ENCODE data around the gene ADORA2A. TPM values are rescaled to one million over a fixed set of nuclear protein-coding genes. Genes with fewer than 3 reads are reported as not detected.

Gene ADORA2A
- total RNA-seq, 2 donors from 2014 or later, result 14.5 to 47.6 TPM

DNA sequence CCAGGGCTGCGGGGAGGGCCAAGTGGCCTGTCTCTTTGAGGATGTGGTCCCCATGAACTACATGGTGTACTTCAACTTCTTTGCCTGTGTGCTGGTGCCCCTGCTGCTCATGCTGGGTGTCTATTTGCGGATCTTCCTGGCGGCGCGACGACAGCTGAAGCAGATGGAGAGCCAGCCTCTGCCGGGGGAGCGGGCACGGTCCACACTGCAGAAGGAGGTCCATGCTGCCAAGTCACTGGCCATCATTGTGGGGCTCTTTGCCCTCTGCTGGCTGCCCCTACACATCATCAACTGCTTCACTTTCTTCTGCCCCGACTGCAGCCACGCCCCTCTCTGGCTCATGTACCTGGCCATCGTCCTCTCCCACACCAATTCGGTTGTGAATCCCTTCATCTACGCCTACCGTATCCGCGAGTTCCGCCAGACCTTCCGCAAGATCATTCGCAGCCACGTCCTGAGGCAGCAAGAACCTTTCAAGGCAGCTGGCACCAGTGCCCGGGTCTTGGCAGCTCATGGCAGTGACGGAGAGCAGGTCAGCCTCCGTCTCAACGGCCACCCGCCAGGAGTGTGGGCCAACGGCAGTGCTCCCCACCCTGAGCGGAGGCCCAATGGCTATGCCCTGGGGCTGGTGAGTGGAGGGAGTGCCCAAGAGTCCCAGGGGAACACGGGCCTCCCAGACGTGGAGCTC, 13.5 kb downstream of the ADORA2A start:
- H3K27me3 ChIP-seq (replicated peaks; ENCODE audit: insufficient read depth), result no peaks in the 10 kb centered on the region
- ATAC-seq (ENCODE audit: insufficient number of reproducible peaks, low FRiP score, low read depth), result peak; percentile 24
- no peak for DNase-seq (ENCODE audit: low spot score)

DNA sequence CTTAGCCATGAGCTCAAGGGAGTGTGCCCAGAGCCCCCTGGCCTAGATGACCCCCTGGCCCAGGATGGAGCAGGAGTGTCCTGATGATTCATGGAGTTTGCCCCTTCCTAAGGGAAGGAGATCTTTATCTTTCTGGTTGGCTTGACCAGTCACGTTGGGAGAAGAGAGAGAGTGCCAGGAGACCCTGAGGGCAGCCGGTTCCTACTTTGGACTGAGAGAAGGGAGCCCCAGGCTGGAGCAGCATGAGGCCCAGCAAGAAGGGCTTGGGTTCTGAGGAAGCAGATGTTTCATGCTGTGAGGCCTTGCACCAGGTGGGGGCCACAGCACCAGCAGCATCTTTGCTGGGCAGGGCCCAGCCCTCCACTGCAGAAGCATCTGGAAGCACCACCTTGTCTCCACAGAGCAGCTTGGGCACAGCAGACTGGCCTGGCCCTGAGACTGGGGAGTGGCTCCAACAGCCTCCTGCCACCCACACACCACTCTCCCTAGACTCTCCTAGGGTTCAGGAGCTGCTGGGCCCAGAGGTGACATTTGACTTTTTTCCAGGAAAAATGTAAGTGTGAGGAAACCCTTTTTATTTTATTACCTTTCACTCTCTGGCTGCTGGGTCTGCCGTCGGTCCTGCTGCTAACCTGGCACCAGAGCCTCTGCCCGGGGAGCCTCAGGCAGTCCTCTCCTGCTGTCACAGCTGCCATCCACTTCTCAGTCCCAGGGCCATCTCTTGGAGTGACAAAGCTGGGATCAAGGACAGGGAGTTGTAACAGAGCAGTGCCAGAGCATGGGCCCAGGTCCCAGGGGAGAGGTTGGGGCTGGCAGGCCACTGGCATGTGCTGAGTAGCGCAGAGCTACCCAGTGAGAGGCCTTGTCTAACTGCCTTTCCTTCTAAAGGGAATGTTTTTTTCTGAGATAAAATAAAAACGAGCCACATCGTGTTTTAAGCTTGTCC, 14.3 kb downstream of the ADORA2A start:
- ATAC-seq (ENCODE audit: insufficient number of reproducible peaks, low FRiP score, low read depth) (peak; percentile 17), DNase-seq (ENCODE audit: low spot score) (no peak)
- H3K9me3 ChIP-seq, result no peaks in the 10 kb centered on the region
- H3K4me1 ChIP-seq (ENCODE audit: control insufficient read depth in 1 of 2, low read depth in 2 of 2), result peaks cover 11 to 20% of the 10 kb centered on the region in 2 donors
- no peaks in the 10 kb centered on the region for H3K36me3 ChIP-seq
- peak overlapping the region; percentile 24 for H3K4me3 ChIP-seq
- H3K27me3 ChIP-seq (replicated peaks; ENCODE audit: insufficient read depth), result no peaks in the 10 kb centered on the region
- H3K27ac ChIP-seq, result peak overlapping the region; percentile 57 to 70
- TF ChIP-seq, protein P1, sequence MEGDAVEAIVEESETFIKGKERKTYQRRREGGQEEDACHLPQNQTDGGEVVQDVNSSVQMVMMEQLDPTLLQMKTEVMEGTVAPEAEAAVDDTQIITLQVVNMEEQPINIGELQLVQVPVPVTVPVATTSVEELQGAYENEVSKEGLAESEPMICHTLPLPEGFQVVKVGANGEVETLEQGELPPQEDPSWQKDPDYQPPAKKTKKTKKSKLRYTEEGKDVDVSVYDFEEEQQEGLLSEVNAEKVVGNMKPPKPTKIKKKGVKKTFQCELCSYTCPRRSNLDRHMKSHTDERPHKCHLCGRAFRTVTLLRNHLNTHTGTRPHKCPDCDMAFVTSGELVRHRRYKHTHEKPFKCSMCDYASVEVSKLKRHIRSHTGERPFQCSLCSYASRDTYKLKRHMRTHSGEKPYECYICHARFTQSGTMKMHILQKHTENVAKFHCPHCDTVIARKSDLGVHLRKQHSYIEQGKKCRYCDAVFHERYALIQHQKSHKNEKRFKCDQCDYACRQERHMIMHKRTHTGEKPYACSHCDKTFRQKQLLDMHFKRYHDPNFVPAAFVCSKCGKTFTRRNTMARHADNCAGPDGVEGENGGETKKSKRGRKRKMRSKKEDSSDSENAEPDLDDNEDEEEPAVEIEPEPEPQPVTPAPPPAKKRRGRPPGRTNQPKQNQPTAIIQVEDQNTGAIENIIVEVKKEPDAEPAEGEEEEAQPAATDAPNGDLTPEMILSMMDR (IDR thresholded peaks at IDR 0.05), result no peak

More for the DNA sequence above, 13.5 kb downstream of the ADORA2A start:
- Histone ChIP-seq H3K9me3 (no peaks in the 10 kb centered on the region), H3K4me1 (ENCODE audit: control insufficient read depth in 1 of 2, low read depth in 2 of 2) (peaks cover 11 to 20% of the 10 kb centered on the region in 2 donors), H3K4me3 (peak overlapping the region; percentile 24), H3K27ac (peak overlapping the region in 1 of 2 donors; percentile 70), H3K36me3 (no peaks in the 10 kb centered on the region)
- TF ChIP-seq, protein P1 (IDR thresholded peaks at IDR 0.05), result no peak

DNA sequence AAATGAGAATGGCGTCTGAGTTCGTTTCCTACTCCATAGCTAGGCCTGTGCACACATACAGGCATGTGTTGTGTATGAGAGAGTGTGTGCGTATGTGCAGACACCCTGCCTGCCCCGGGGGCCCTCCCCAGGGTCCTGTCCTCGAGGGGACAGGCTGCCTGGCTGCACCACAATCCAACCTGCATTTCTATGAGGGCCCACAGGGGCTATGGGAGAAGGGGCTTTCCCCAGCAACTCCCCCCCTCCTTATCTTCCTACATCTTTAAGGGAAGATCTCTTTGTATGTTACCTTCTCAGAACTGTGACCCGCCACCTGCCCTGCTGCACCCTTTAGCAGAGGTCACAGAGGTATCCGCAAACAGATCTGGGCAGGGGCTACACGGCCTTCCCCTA, 14.9 kb downstream of the ADORA2A start:
- no peaks in the 10 kb centered on the region for H3K36me3 ChIP-seq
- H3K27me3 ChIP-seq (replicated peaks; ENCODE audit: insufficient read depth), result no peaks in the 10 kb centered on the region
- H3K9me3 ChIP-seq, result no peaks in the 10 kb centered on the region
- ATAC-seq (ENCODE audit: insufficient number of reproducible peaks, low FRiP score, low read depth) (no peak), DNase-seq (ENCODE audit: low spot score) (no peak)
- H3K4me1 ChIP-seq (ENCODE audit: control insufficient read depth in 1 of 2, low read depth in 2 of 2), result peaks cover 11 to 20% of the 10 kb centered on the region in 2 donors
- no peak overlapping the region for H3K4me3 ChIP-seq
- peak overlapping the region; percentile 57 to 70 for H3K27ac ChIP-seq
- TF ChIP-seq, protein P1 (IDR thresholded peaks at IDR 0.05), result no peak

DNA sequence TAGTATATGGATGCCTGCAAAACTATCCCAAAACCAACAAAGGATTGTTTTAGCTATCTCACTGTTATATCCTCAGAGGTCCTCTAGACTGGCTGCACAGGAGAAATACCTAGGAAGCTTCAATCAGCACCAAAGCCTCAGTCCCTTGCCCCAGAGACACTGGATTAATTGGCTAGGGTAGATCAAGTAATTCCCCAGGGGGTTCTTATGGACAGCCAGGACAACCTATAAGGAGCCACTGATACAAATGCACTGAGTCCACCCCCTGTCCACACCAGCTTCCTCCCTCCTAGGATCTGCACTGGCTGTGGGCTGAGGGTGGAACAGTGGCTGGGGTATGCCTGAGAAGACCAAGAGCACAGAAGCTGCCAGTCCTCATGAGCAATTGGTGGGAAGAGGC, 16.3 kb downstream of the ADORA2A start:
- H3K36me3 ChIP-seq, result no peaks in the 10 kb centered on the region
- no peak overlapping the region for H3K27ac ChIP-seq
- TF ChIP-seq, protein P1 (IDR thresholded peaks at IDR 0.05), result no peak
- ATAC-seq (ENCODE audit: insufficient number of reproducible peaks, low FRiP score, low read depth) (no peak), DNase-seq (ENCODE audit: low spot score) (no peak)
- no peaks in the 10 kb centered on the region for H3K9me3 ChIP-seq
- peaks cover 11 to 20% of the 10 kb centered on the region in 2 donors for H3K4me1 ChIP-seq (ENCODE audit: control insufficient read depth in 1 of 2, low read depth in 2 of 2)
- H3K4me3 ChIP-seq, result no peak overlapping the region
- no peaks in the 10 kb centered on the region for H3K27me3 ChIP-seq (replicated peaks; ENCODE audit: insufficient read depth)

DNA sequence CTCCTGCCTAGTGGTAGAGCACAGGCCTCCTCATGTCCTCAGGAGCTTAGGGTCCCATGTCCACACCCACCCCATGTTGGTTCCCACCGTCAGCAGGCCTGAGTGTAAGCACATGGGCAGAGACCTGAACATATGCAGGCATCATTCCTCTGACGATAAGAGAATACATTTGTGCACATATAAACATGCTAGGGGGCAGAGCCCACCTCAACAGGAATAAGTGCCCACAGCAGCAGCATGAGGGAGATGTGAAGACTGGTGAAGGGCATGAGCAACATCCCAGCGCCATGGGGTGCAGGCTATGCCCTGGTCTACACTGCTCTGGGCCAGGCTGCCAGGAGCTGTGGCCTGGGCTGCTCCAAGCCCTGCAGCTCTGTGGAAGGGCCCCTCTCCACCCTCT, 16.9 kb downstream of the ADORA2A start:
- H3K36me3 ChIP-seq, result no peaks in the 10 kb centered on the region
- no peak overlapping the region for H3K4me3 ChIP-seq
- H3K9me3 ChIP-seq, result no peaks in the 10 kb centered on the region
- DNase-seq (ENCODE audit: low spot score) (no peak), ATAC-seq (ENCODE audit: insufficient number of reproducible peaks, low FRiP score, low read depth) (no peak)
- no peak overlapping the region for H3K27ac ChIP-seq
- H3K27me3 ChIP-seq (replicated peaks; ENCODE audit: insufficient read depth), result no peaks in the 10 kb centered on the region
- peaks cover 11 to 20% of the 10 kb centered on the region in 2 donors for H3K4me1 ChIP-seq (ENCODE audit: control insufficient read depth in 1 of 2, low read depth in 2 of 2)
- TF ChIP-seq, protein P1 (IDR thresholded peaks at IDR 0.05), result no peak
